K562 (cell line): ENCODE results near the gene DTX4. TPM values are rescaled to one million over a fixed set of nuclear protein-coding genes. Genes with fewer than 3 reads are reported as not detected.

Experiments
- ATAC-seq: fragments of 200-7000 bp; cut with Tn5 transposase; 3 replicates; pipeline ENCODE4 v1.9.1; 2020; ENCODE audit warnings: moderate library complexity
- BruUV-seq: library from RNA; stranded (reverse); fragments of 400-500 nt; replicated peaks from 2 replicates; lab custom pipeline; 2021; lab: Mats Ljungman, UMichigan
- CTCF ChIA-PET: fragments of 300-600 bp; formaldehyde crosslinking; extraction: SDS; loops from one replicate; lab custom pipeline; 2021; ENCODE audit warnings: low intra/inter-chr PET ratio; lab: Yijun Ruan, JAX
- POLR2A ChIA-PET: fragments of 300-600, 350-650 bp; sonication (Branson Sonifier 250); formaldehyde crosslinking; extraction: SDS; loops from one replicate; lab custom pipeline; 2021; ENCODE audit warnings: antibody characterized with exemption, inconsistent platforms; lab: Yijun Ruan, JAX
- DNase-seq, 4 experiments: peaks; one replicate each; pipeline versions ENCODE4 v3.0.0 to v3.0.0-alpha.2; 2011 to 2018; ENCODE audit warnings: low spot score in 3 of 4, mixed read lengths in 3 of 4; ENCODE audit errors: extremely low read depth in 1 of 4
- FAIRE-seq: peaks from 2 replicates; lab custom pipeline; 2011; peaks lifted over from hg19 to GRCh38; lab: Jason Lieb, UNC
- H2AFZ ChIP-seq: 2 replicates; pipeline ENCODE4 v1.6.0; 2011; ENCODE audit warnings: low read depth, low read length, control low read depth, inconsistent platforms
- H3K27ac ChIP-seq: fragments of 200-600 bp; 3 replicates; pipeline ENCODE4 v1.8.0; 2011; ENCODE audit warnings: low read depth, mild to moderate bottlenecking, control low read depth, inconsistent platforms, low read length, moderate library complexity, mixed read lengths; ENCODE audit errors: extremely low read depth
- H3K27me3 ChIP-seq, 2 experiments: fragments of 300-600 bp in 1 of 2; 2 replicates in 1 of 2; 3 replicates in 1 of 2; pipeline versions ENCODE4 v1.6.0 to v1.8.0; 2011; ENCODE audit warnings: inconsistent platforms in 2 of 2, low read length in 2 of 2, mild to moderate bottlenecking in 1 of 2, mixed read lengths in 1 of 2, moderate library complexity in 1 of 2; ENCODE audit not compliant: control insufficient read depth in 2 of 2, insufficient read depth in 2 of 2
- H3K36me3 ChIP-seq: fragments of 300-600 bp; 3 replicates; pipeline ENCODE4 v1.8.0; 2011; ENCODE audit warnings: mild to moderate bottlenecking, low read length, inconsistent platforms; ENCODE audit not compliant: control insufficient read depth, insufficient read depth
- H3K4me1 ChIP-seq, 2 experiments: fragments of 200-600 bp in 1 of 2; replicated peaks in 1 of 2; 2 replicates in 1 of 2; 3 replicates in 1 of 2; pipeline versions ENCODE4 v1.5.1 to v1.8.0; 2011; ENCODE audit warnings: inconsistent platforms in 2 of 2, low read length in 2 of 2, mild to moderate bottlenecking in 1 of 2, mixed read lengths in 1 of 2, moderate library complexity in 1 of 2; ENCODE audit not compliant: control insufficient read depth in 2 of 2, insufficient read depth in 2 of 2
- H3K4me2 ChIP-seq: 2 replicates; pipeline ENCODE4 v1.6.1; 2011; ENCODE audit warnings: low read length, control low read depth, inconsistent platforms, mixed read lengths; ENCODE audit not compliant: insufficient read depth
- H3K4me3 ChIP-seq: fragments of 200-600 bp; sonication (generic), shearing (Covaris generic); 2 replicates; pipeline ENCODE4 v1.5.1; 2016; ENCODE audit warnings: control low read depth, inconsistent platforms
- H3K79me2 ChIP-seq: fragments of 200-600 bp; 3 replicates; pipeline ENCODE4 v1.8.0; 2011; ENCODE audit warnings: low read length, inconsistent platforms; ENCODE audit not compliant: control insufficient read depth, insufficient read depth
- H3K9ac ChIP-seq, 2 experiments: 2 replicates each; pipeline versions ENCODE4 v1.6.0 to v1.6.1; 2011; ENCODE audit warnings: low read depth in 2 of 2, low read length in 2 of 2, control low read depth in 1 of 2, inconsistent platforms in 1 of 2, mild to moderate bottlenecking in 1 of 2, mixed read lengths in 1 of 2; ENCODE audit not compliant: insufficient read depth in 1 of 2
- H3K9me1 ChIP-seq: one replicate; pipeline ENCODE4 v1.6.0; 2011; ENCODE audit warnings: inconsistent platforms, mild to moderate bottlenecking, low read length, moderate library complexity; ENCODE audit not compliant: control insufficient read depth, insufficient read depth
- H3K9me3 ChIP-seq: replicated peaks from 2 replicates; pipeline ENCODE4 v1.5.1; 2011; ENCODE audit warnings: low read depth, low read length, inconsistent platforms; ENCODE audit not compliant: control insufficient read depth, insufficient read depth
- H4K20me1 ChIP-seq: replicated peaks from 2 replicates; pipeline ENCODE4 v1.6.1; 2011; ENCODE audit warnings: low read length, inconsistent platforms, mixed read lengths; ENCODE audit not compliant: control insufficient read depth, insufficient read depth
- ARID1B ChIP-seq: fragments of 450-650 bp; IDR thresholded peaks from 2 replicates; pipeline ENCODE4 v1.6.1; 2016; ENCODE audit warnings: antibody characterized with exemption, mild to moderate bottlenecking, inconsistent platforms
- PML ChIP-seq: IDR thresholded peaks from 2 replicates; pipeline ENCODE4 v1.6.1; 2012; ENCODE audit warnings: low read length, inconsistent platforms
- TAL1 ChIP-seq: fragments of 450-650 bp; IDR thresholded peaks from 2 replicates; pipeline ENCODE4 v1.6.1; 2016; ENCODE audit warnings: mild to moderate bottlenecking
- TEAD4 ChIP-seq, 2 experiments: sonication (generic) in 1 of 2; formaldehyde crosslinking in 1 of 2; IDR thresholded peaks; 2 replicates each; pipeline versions ENCODE4 v1.6.1 to v1.8.0; 2012 to 2022; ENCODE audit warnings: borderline replicate concordance in 1 of 2, inconsistent platforms in 1 of 2, low read length in 1 of 2, mild to moderate bottlenecking in 1 of 2, missing genetic modification reagents in 1 of 2
- ZNF316 ChIP-seq: fragments of 450-650 bp; IDR thresholded peaks from 2 replicates; pipeline ENCODE4 v1.6.1; 2016
- ZNF76 ChIP-seq: fragments of 250-450 bp; sonication (Bioruptor Pico); IDR thresholded peaks from 2 replicates; pipeline ENCODE4 v1.4.0; 2020; ENCODE audit warnings: mild to moderate bottlenecking, moderate library complexity, borderline replicate concordance
- WGBS: fragments of 100-300 bp; shearing (Covaris generic); methylation state at CpG from one replicate; pipeline ENCODE4 v1.1.6; 2016; ENCODE audit warnings: low coverage, mixed read lengths; ENCODE audit not compliant: insufficient coverage; ENCODE audit errors: missing lambda C conversion rate; 5-methylcytosine and 5-hydroxymethylcytosine counted together
- in situ Hi-C: fragments of 300-500 bp; cut with MboI; formaldehyde crosslinking; loops from 4 replicates; pipeline ENCODE4 v1.15.0; 2018; ENCODE audit warnings: inconsistent platforms, mixed read lengths
- intact Hi-C: fragments of 100-400 bp; cut with micrococcal nuclease; formaldehyde crosslinking; loops from 2 replicates; pipeline ENCODE4 v1.14.2; 2022
- polyA plus RNA-seq, 8 experiments: library from polyadenylated mRNA; depleted of rRNA in 4 of 8; stranded (reverse) in 5 of 8; unstranded in 3 of 8; fragments of >200 nt; fragmentation: Nextera tagmentation in 2 of 8; fragmentation: Illumina TruSeq in 1 of 8; extraction: Ambion mirVana in 2 of 8; extraction: Trizol in 1 of 8; gene quantifications; 2 replicates each; pipeline versions ENCODE4 v1.2.1 to v1.2.3, GENCODE V29; 2011 to 2014; ENCODE audit warnings: inconsistent platforms in 1 of 8, missing spikeins in 1 of 8
- total RNA-seq, 7 experiments: library from RNA; depleted of rRNA in 6 of 7; stranded (reverse); fragments of >200 nt in 6 of 7; fragmentation: Illumina TruSeq in 2 of 7; extraction: Trizol in 2 of 7; gene quantifications; 2 replicates each; pipeline versions ENCODE4 v1.2.1 to v1.2.3, GENCODE V29; 2011 to 2021; ENCODE audit warnings: low replicate concordance in 1 of 7
- TF ChIP-seq, protein P1 (sequence below), 2 experiments: fragments of 450-650 bp in 1 of 2; sonication (generic) in 1 of 2; formaldehyde crosslinking in 1 of 2; IDR thresholded peaks in 1 of 2; conservative IDR thresholded peaks in 1 of 2; 2 replicates each; pipeline versions ENCODE4 v1.6.1 to v1.8.1; 2016 to 2023; ENCODE audit warnings: mild to moderate bottlenecking in 2 of 2, moderate library complexity in 2 of 2, inconsistent platforms in 1 of 2, missing genetic modification reagents in 1 of 2
- TF ChIP-seq, protein P2 (sequence below), 3 experiments: IDR thresholded peaks in 2 of 3; conservative IDR thresholded peaks in 1 of 3; 2 replicates each; pipeline ENCODE4 v1.5.1; 2011 to 2012; ENCODE audit warnings: low read length in 3 of 3, mild to moderate bottlenecking in 3 of 3, control low read depth in 2 of 3, improper control_type of control experiment in 1 of 3, inconsistent platforms in 1 of 3, low read depth in 1 of 3, mixed read lengths in 1 of 3, moderate library complexity in 1 of 3; ENCODE audit not compliant: insufficient read depth in 2 of 3
- TF ChIP-seq, protein P3 (sequence below): fragments of 450-650 bp; IDR thresholded peaks from 2 replicates; pipeline ENCODE4 v1.6.1; 2017; ENCODE audit warnings: antibody characterized with exemption, mild to moderate bottlenecking

The DTX4 gene
- total and polyA plus RNA-seq, 9 of the 15 experiments (the other 6 are each of a cell fraction or from before 2014, with no cell fraction given): 0.03 to 0.47 (median 0.04) TPM; not detected in 4

DNA sequence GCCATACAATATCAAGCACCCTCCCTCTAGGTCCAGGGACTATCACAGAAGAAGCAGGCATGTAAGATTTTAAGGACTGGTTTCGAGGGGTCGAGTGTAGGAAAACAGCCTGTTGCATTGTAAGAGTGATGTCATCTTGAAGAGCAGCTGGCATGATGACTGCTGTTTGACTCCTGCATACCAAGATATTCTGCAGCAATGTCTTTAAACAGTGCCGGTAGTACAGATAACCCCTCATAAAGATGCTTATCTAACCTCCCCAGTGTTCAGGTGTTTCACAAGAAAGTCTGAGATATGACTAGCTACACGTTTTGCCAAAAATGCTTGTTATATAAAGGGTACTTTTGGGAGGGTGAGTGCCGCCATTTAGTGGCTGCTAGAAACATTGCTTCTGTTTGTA, 17.3 kb upstream of the DTX4 start (continued):
- TF ChIP-seq, protein P1, sequence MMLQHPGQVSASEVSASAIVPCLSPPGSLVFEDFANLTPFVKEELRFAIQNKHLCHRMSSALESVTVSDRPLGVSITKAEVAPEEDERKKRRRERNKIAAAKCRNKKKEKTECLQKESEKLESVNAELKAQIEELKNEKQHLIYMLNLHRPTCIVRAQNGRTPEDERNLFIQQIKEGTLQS (IDR thresholded peaks at IDR 0.05): peak; percentile 68
- TF ChIP-seq, protein P1 (CRISPR knock-in tag; conservative IDR thresholded peaks at IDR 0.05): no peak
- peak; percentile 85 for TF ChIP-seq TEAD4 (IDR thresholded peaks at IDR 0.05; ENCODE audit: low read length)
- no peak for TF ChIP-seq TEAD4 (CRISPR knock-in tag; IDR thresholded peaks at IDR 0.05; ENCODE audit: borderline replicate concordance)
- peak; percentile 33; the same call in 1 of the 2 replicates for TF ChIP-seq PML
- peak; percentile 61 for TF ChIP-seq ARID1B
- TF ChIP-seq TAL1: peak; percentile 74
- TF ChIP-seq, protein P2, sequence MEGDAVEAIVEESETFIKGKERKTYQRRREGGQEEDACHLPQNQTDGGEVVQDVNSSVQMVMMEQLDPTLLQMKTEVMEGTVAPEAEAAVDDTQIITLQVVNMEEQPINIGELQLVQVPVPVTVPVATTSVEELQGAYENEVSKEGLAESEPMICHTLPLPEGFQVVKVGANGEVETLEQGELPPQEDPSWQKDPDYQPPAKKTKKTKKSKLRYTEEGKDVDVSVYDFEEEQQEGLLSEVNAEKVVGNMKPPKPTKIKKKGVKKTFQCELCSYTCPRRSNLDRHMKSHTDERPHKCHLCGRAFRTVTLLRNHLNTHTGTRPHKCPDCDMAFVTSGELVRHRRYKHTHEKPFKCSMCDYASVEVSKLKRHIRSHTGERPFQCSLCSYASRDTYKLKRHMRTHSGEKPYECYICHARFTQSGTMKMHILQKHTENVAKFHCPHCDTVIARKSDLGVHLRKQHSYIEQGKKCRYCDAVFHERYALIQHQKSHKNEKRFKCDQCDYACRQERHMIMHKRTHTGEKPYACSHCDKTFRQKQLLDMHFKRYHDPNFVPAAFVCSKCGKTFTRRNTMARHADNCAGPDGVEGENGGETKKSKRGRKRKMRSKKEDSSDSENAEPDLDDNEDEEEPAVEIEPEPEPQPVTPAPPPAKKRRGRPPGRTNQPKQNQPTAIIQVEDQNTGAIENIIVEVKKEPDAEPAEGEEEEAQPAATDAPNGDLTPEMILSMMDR (IDR thresholded peaks at IDR 0.05 in 2 of 3, conservative IDR thresholded peaks at IDR 0.05 in 1 of 3; ENCODE audit: insufficient read depth in 2 of 3, low read depth in 1 of 3, low read length in 3 of 3): 0 out of 6 replicates have a peak, but pooled peaks of 1 of the 3 experiments have one; percentile 13

DNA sequence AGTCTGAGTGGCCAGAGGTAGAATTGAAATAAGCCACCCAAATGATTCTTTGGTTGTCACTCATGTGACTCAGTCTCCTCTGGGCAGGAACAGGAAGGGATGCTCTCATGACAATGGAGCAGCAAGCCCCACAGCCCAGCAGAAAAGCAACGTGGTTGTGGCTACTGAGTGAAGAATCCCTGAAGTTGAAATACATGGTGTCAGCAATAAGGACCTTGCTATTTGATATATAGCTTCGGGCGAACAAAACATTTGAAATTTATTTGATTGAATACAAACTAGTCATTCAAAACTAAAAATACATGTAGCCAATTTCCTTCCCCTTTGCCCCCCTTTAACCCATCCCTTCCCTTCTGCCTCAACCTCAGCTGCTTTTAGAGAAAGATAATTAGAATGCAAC, 14.5 kb upstream of the DTX4 start:
- Histone ChIP-seq H3K9me1 (no peaks in the 10 kb centered on the region), H2AFZ (no peak overlapping the region), H3K79me2 (no peaks in the 10 kb centered on the region), H3K36me3 (no peaks in the 10 kb centered on the region), H3K4me1 (no peaks in the 10 kb centered on the region), H3K27me3 (0 out of 5 replicates have a peak, but pooled peaks cover 0 to 4% of the 10 kb centered on the region in 2 experiments)
- no peak for FAIRE-seq
- WGBS: 0% methylated on average over 3 of the region's 3 CpGs
- BruUV-seq: no TSS peak
- POLR2A ChIA-PET: interaction anchor here (0.6 to 2.3 kb wide), 4 partner anchors 13 to 399 kb away, joined by 3 to 8 read pairs (median 3); partner anchors contain the start of gene DTX4
- intact Hi-C loops: loop anchor here (5.0 kb wide), 1 partner anchor 505 kb away; no protein-coding TSS in a partner anchor
- TF ChIP-seq, protein P3, sequence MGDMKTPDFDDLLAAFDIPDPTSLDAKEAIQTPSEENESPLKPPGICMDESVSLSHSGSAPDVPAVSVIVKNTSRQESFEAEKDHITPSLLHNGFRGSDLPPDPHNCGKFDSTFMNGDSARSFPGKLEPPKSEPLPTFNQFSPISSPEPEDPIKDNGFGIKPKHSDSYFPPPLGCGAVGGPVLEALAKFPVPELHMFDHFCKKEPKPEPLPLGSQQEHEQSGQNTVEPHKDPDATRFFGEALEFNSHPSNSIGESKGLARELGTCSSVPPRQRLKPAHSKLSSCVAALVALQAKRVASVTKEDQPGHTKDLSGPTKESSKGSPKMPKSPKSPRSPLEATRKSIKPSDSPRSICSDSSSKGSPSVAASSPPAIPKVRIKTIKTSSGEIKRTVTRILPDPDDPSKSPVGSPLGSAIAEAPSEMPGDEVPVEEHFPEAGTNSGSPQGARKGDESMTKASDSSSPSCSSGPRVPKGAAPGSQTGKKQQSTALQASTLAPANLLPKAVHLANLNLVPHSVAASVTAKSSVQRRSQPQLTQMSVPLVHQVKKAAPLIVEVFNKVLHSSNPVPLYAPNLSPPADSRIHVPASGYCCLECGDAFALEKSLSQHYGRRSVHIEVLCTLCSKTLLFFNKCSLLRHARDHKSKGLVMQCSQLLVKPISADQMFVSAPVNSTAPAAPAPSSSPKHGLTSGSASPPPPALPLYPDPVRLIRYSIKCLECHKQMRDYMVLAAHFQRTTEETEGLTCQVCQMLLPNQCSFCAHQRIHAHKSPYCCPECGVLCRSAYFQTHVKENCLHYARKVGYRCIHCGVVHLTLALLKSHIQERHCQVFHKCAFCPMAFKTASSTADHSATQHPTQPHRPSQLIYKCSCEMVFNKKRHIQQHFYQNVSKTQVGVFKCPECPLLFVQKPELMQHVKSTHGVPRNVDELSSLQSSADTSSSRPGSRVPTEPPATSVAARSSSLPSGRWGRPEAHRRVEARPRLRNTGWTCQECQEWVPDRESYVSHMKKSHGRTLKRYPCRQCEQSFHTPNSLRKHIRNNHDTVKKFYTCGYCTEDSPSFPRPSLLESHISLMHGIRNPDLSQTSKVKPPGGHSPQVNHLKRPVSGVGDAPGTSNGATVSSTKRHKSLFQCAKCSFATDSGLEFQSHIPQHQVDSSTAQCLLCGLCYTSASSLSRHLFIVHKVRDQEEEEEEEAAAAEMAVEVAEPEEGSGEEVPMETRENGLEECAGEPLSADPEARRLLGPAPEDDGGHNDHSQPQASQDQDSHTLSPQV: no peak
- TF ChIP-seq ZNF76: no peak
- TF ChIP-seq ZNF316: peak; percentile 37; the same call in 1 of the 2 replicates
- TF ChIP-seq, all 486 proteins: peak for 1
- no peaks in the 10 kb centered on the region for H3K9me3 ChIP-seq
- no peak overlapping the region for H3K4me2 ChIP-seq
- in situ Hi-C loops: loop anchor here (5.0 kb wide), 1 partner anchor 105 kb away; no protein-coding TSS in a partner anchor
- no peak overlapping the region for H3K4me3 ChIP-seq
- H4K20me1 ChIP-seq: no peaks in the 10 kb centered on the region
- no peak overlapping the region for H3K9ac ChIP-seq
- H3K27ac ChIP-seq: no peak overlapping the region
- DNase-seq (no peak), ATAC-seq (no peak)
- CTCF ChIA-PET: no interaction called here
